Esophagus muscularis mucosa (tissue), 4 donors: Measurements from ENCODE around the gene LRRC71. TPM values are rescaled to one million over a fixed set of nuclear protein-coding genes. Genes with fewer than 3 reads are reported as not detected.

Experiments
- DNase-seq: peaks from one replicate; pipeline ENCODE4 v3.0.0-alpha.2; 2017; ENCODE audit errors: extremely low spot score
- H3K27ac ChIP-seq, 4 donors: fragments of 200-600 bp; sonication (generic); replicated peaks in 1 of 4; 1 replicate in 3 of 4; 2 replicates in 1 of 4; pipeline ENCODE4 v1.5.1; 2016 to 2019; ENCODE audit warnings: mild to moderate bottlenecking in 1 of 4
- H3K27me3 ChIP-seq, 4 donors: fragments of 200-600 bp; sonication (generic); one replicate each; pipeline versions ENCODE4 v1.5.1 to v1.6.0; 2016 to 2019
- H3K36me3 ChIP-seq, 4 donors: fragments of 200-600 bp; sonication (generic); one replicate each; pipeline ENCODE4 v1.5.1; 2016 to 2019
- H3K4me1 ChIP-seq, 4 donors: fragments of 200-600 bp; sonication (generic); one replicate each; pipeline ENCODE4 v1.5.1; 2016 to 2019
- H3K4me3 ChIP-seq, 4 donors: fragments of 200-600 bp; sonication (generic); 1 replicate in 2 of 4; 2 replicates in 2 of 4; pipeline ENCODE4 v1.5.1; 2016 to 2019; ENCODE audit warnings: mild to moderate bottlenecking in 4 of 4, moderate library complexity in 1 of 4
- H3K9me3 ChIP-seq, 4 donors: fragments of 200-600 bp; sonication (generic); 1 replicate in 3 of 4; 2 replicates in 1 of 4; pipeline ENCODE4 v1.5.1; 2016 to 2019
- EP300 ChIP-seq: sonication (generic); formaldehyde crosslinking; IDR thresholded peaks from one replicate; pipeline ENCODE4 v1.6.1; 2017; ENCODE audit warnings: antibody characterized with exemption
- POLR2A ChIP-seq: fragments of 450-650 bp; IDR thresholded peaks from one replicate; pipeline ENCODE4 v1.6.1; 2017; ENCODE audit warnings: antibody characterized with exemption, moderate library complexity, mild to moderate bottlenecking, low read depth
- POLR2AphosphoS5 ChIP-seq, 2 donors: sonication (generic); formaldehyde crosslinking; IDR thresholded peaks; one replicate each; pipeline ENCODE4 v1.6.1; 2017; ENCODE audit warnings: antibody characterized with exemption in 2 of 2
- WGBS: methylation state at CpG from one replicate; pipeline ENCODE4 v1.1.5; 2018; 5-methylcytosine and 5-hydroxymethylcytosine counted together
- intact Hi-C: fragments of 100-400 bp; cut with DNase I; formaldehyde crosslinking; loops from one replicate; pipeline ENCODE4 v1.15.1; 2023
- total RNA-seq, 4 donors: library from RNA; depleted of rRNA; stranded (reverse); fragments of >200 nt; gene quantifications; one replicate each; pipeline versions ENCODE4 v1.1.0 to v1.2.1, GENCODE V29; 2016
- TF ChIP-seq, protein P1 (sequence below), 3 experiments: fragments of 200-600 bp in 2 of 3; fragments of 450-650 bp in 1 of 3; sonication (generic) in 2 of 3; IDR thresholded peaks; one replicate each; pipeline ENCODE4 v1.5.1; 2017 to 2019; ENCODE audit warnings: antibody characterized with exemption in 3 of 3, mild to moderate bottlenecking in 2 of 3, moderate library complexity in 1 of 3

The LRRC71 gene
- total RNA-seq, 4 donors from 2014 or later: not detected

DNA sequence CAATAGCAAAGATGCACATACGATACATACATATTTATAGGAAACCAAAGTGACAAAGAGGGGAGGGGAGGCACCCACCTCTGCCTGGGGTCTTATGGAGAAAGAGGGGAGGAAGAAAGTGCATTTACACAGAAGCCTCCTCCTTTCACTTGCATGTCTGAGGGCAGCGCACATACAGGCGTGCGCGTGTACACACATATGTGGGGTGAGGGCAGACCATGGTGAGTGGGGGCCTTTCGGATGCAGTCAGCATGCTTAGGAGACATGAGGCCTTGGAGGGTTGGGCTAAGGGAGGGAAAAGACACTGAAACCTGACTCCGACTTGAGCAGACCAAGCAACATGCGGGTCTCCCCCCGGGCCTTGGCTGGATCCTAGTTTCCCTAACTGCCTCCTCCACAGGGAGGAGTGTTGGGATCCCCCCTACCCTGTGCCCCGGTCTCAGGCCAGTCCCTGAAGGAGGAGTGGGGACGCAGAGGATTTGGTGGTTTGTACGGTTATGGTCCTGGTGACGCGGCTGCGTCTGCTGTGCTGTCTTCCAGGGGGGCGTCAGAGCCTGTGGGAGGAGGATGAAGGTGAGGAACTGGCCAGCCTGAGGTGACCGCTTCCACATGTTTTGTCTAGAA lies 15.2 kb downstream of the LRRC71 start:
- DNase-seq: no peak
- Histone ChIP-seq H3K27me3 (no peaks in the 10 kb centered on the region), H3K9me3 (no peaks in the 10 kb centered on the region), H3K27ac (no peak overlapping the region), H3K36me3 (peaks cover 14 to 58% (median 52%) of the 10 kb centered on the region in 4 donors), H3K4me1 (peaks cover 0 to 16% (median 14%) of the 10 kb centered on the region in 4 donors), H3K4me3 (no peak overlapping the region)
- WGBS: 90% methylated on average over 14 of the region's 17 CpGs
- TF ChIP-seq, protein P1, sequence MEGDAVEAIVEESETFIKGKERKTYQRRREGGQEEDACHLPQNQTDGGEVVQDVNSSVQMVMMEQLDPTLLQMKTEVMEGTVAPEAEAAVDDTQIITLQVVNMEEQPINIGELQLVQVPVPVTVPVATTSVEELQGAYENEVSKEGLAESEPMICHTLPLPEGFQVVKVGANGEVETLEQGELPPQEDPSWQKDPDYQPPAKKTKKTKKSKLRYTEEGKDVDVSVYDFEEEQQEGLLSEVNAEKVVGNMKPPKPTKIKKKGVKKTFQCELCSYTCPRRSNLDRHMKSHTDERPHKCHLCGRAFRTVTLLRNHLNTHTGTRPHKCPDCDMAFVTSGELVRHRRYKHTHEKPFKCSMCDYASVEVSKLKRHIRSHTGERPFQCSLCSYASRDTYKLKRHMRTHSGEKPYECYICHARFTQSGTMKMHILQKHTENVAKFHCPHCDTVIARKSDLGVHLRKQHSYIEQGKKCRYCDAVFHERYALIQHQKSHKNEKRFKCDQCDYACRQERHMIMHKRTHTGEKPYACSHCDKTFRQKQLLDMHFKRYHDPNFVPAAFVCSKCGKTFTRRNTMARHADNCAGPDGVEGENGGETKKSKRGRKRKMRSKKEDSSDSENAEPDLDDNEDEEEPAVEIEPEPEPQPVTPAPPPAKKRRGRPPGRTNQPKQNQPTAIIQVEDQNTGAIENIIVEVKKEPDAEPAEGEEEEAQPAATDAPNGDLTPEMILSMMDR (IDR thresholded peaks at IDR 0.05): no peak
- TF ChIP-seq POLR2AphosphoS5 (IDR thresholded peaks at IDR 0.05) (no peak), EP300 (no peak), POLR2A (no peak)
- intact Hi-C loops: no loop called here

DNA sequence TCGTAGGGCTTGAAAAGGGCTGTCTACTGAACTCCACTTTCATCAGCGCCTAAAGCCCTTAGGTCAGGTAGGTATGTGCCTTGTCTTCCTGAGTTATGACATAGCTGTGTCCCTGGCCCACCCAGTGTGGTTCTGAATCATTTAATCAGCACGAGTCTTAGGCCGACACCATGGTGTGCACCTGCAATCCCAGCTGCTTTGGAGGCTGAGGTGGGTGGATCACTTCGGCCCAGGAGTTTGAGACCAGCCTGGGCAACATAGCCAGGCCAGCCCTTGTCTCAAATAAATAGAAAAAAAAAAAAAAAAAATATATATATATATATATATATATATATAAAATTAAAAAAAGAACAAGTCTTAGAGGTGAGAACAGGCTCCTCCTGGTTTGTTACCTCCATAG lies 15.8 kb downstream of the LRRC71 start:
- TF ChIP-seq, protein P1 (IDR thresholded peaks at IDR 0.05): no peak
- TF ChIP-seq EP300 (no peak), POLR2A (no peak), POLR2AphosphoS5 (IDR thresholded peaks at IDR 0.05) (no peak)
- 90% methylated on average over 5 of the region's 5 CpGs for WGBS
- Histone ChIP-seq H3K36me3 (peaks cover 18 to 64% (median 58%) of the 10 kb centered on the region in 4 donors), H3K27me3 (no peaks in the 10 kb centered on the region), H3K4me3 (no peak overlapping the region), H3K9me3 (no peaks in the 10 kb centered on the region), H3K4me1 (peaks cover 0 to 10% (median 9%) of the 10 kb centered on the region in 4 donors), H3K27ac (no peak overlapping the region)
- no peak for DNase-seq
- intact Hi-C loops: no loop called here

DNA sequence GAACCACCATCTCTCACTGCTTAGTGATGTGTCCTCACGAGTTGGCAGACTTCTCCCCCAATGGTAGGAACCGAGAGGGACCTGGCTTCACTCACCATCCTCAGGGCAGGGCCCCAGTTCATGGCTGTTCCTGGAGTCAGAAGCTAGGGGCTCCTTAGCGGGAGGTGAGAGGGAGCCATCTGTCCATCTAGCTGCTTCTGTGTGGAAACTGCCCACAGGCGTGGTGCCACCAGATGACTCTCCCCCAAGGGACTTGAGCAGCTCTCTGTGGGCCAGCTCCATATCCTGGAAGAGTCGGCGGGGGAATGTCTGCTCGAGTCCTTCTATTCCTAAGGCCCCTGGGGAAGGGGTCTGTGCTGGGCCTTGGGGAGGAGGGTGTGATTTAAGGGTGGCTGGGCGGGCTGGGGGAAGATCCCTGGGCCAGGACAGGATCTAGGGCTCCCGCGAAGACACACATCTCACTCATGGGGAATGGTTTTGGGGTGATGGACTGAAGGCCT lies 16.3 kb downstream of the LRRC71 start:
- 75% methylated on average over 10 of the region's 10 CpGs for whole genome bisulfite sequencing
- Histone ChIP-seq H3K27me3 (no peaks in the 10 kb centered on the region), H3K4me1 (peaks cover 0 to 4% (median 3%) of the 10 kb centered on the region in 4 donors), H3K4me3 (no peak overlapping the region), H3K9me3 (no peaks in the 10 kb centered on the region), H3K27ac (no peak overlapping the region), H3K36me3 (peaks cover 23 to 70% (median 63%) of the 10 kb centered on the region in 4 donors)
- intact Hi-C loops: no loop called here
- TF ChIP-seq, protein P1 (IDR thresholded peaks at IDR 0.05): no peak
- TF ChIP-seq POLR2AphosphoS5 (IDR thresholded peaks at IDR 0.05) (no peak), POLR2A (no peak), EP300 (no peak)
- DNase-seq: no peak

DNA sequence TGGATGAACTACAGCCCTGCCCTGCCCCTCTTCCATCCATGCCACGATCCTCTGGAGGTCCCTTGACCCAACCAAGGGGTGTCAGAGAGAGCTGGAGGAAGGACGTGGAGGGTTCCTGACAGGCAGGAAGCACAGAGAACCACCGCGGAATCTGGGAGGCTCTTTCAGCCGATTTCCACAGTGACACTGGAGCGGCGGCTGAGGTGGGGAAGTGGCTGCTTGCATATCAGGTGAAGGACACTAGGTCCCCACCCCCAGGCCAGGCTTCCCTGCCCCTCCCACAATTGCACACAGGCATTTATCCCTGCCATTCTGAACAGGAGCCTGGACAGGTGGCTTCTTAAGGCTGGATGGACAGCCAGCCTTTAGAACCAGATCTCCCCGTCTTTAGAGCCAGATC lies 17.5 kb downstream of the LRRC71 start:
- Histone ChIP-seq H3K27ac (no peak overlapping the region), H3K27me3 (no peaks in the 10 kb centered on the region), H3K36me3 (peaks cover 30 to 81% (median 74%) of the 10 kb centered on the region in 4 donors), H3K4me3 (no peak overlapping the region), H3K4me1 (no peaks in the 10 kb centered on the region), H3K9me3 (no peaks in the 10 kb centered on the region)
- no peak for DNase-seq
- WGBS: 70% methylated on average over 4 of the region's 8 CpGs
- TF ChIP-seq POLR2A (no peak), POLR2AphosphoS5 (IDR thresholded peaks at IDR 0.05) (no peak), EP300 (no peak)
- TF ChIP-seq, protein P1 (IDR thresholded peaks at IDR 0.05): no peak
- intact Hi-C loops: no loop called here
